Mesenchymal stem cell (in vitro differentiated cells and primary cell): ENCODE measurements around the gene KDELR3. TPM values are rescaled to one million over a fixed set of nuclear protein-coding genes. Genes with fewer than 3 reads are reported as not detected.
A peak's percentile ranks its signal among the peaks of the same experiment; 100 is the strongest.

Experiments used
- DNase-seq: peaks from one replicate; pipeline ENCODE4 v3.0.0-alpha.2; 2013
- H2AFZ ChIP-seq: one replicate; pipeline ENCODE4 v1.6.1; 2013; ENCODE audit warnings: low read depth, mild to moderate bottlenecking, control low read depth, inconsistent platforms, low read length, moderate library complexity
- H2AK5ac ChIP-seq: 2 replicates; pipeline ENCODE4 v1.6.1; 2013; ENCODE audit warnings: low read length, moderate library complexity, mild to moderate bottlenecking, inconsistent platforms; ENCODE audit not compliant: severe bottlenecking
- H2BK120ac ChIP-seq: one replicate; pipeline ENCODE4 v1.6.1; 2013; ENCODE audit warnings: low read depth, mild to moderate bottlenecking, inconsistent platforms, low read length, moderate library complexity
- H2BK12ac ChIP-seq, 2 experiments: one replicate each; pipeline ENCODE4 v1.6.1; 2013; ENCODE audit warnings: inconsistent platforms in 2 of 2, low read length in 2 of 2, mild to moderate bottlenecking in 2 of 2, moderate library complexity in 2 of 2, control low read depth in 1 of 2
- H2BK15ac ChIP-seq: one replicate; pipeline ENCODE4 v1.6.1; 2013; ENCODE audit warnings: mild to moderate bottlenecking, low read depth, inconsistent platforms; ENCODE audit not compliant: poor library complexity, severe bottlenecking
- H2BK5ac ChIP-seq: 2 replicates; pipeline ENCODE4 v1.6.1; 2013; ENCODE audit warnings: low read depth, mild to moderate bottlenecking, low read length, control low read depth, inconsistent platforms; ENCODE audit not compliant: poor library complexity, severe bottlenecking
- H3K14ac ChIP-seq, 2 experiments: one replicate each; pipeline ENCODE4 v1.6.1; 2013; ENCODE audit warnings: inconsistent platforms in 2 of 2, low read length in 2 of 2, control low read depth in 1 of 2, mild to moderate bottlenecking in 1 of 2, moderate library complexity in 1 of 2
- H3K18ac ChIP-seq, 2 experiments: one replicate each; pipeline ENCODE4 v1.6.1; 2013; ENCODE audit warnings: inconsistent platforms in 2 of 2, low read length in 2 of 2, control low read depth in 1 of 2, low read depth in 1 of 2, mild to moderate bottlenecking in 1 of 2
- H3K23ac ChIP-seq, 2 experiments: one replicate each; pipeline ENCODE4 v1.6.1; 2013; ENCODE audit warnings: inconsistent platforms in 2 of 2, low read length in 2 of 2, mild to moderate bottlenecking in 2 of 2, moderate library complexity in 2 of 2, control low read depth in 1 of 2
- H3K27ac ChIP-seq: 2 replicates; pipeline ENCODE4 v1.5.1; 2013; ENCODE audit warnings: mild to moderate bottlenecking, moderate library complexity, low read length, control low read depth, inconsistent platforms; ENCODE audit not compliant: poor library complexity, severe bottlenecking
- H3K27me3 ChIP-seq, 2 experiments: 2 replicates each; pipeline versions ENCODE4 v1.6.1 to v1.7.0; 2013; ENCODE audit warnings: low read length in 2 of 2, mild to moderate bottlenecking in 2 of 2, moderate library complexity in 2 of 2, control low read depth in 1 of 2, inconsistent platforms in 1 of 2; ENCODE audit not compliant: control insufficient read depth in 1 of 2, insufficient read depth in 1 of 2
- H3K36me3 ChIP-seq, 2 experiments: 2 replicates each; pipeline versions ENCODE4 v1.6.1 to v1.7.0; 2013; ENCODE audit warnings: low read length in 2 of 2, control low read depth in 1 of 2, inconsistent platforms in 1 of 2, low read depth in 1 of 2, mild to moderate bottlenecking in 1 of 2; ENCODE audit not compliant: insufficient read depth in 2 of 2, control insufficient read depth in 1 of 2
- H3K4ac ChIP-seq, 2 experiments: one replicate each; pipeline ENCODE4 v1.6.1; 2013; ENCODE audit warnings: inconsistent platforms in 2 of 2, low read length in 2 of 2, mild to moderate bottlenecking in 2 of 2, moderate library complexity in 2 of 2, control low read depth in 1 of 2, low read depth in 1 of 2
- H3K4me1 ChIP-seq: 2 replicates; pipeline ENCODE4 v1.6.1; 2013; ENCODE audit warnings: low read depth, low read length, control low read depth; ENCODE audit not compliant: control insufficient read depth, insufficient read depth
- H3K4me2 ChIP-seq: 2 replicates; pipeline ENCODE4 v1.6.1; 2013; ENCODE audit warnings: low read length, mild to moderate bottlenecking, inconsistent platforms; ENCODE audit not compliant: poor library complexity, severe bottlenecking
- H3K4me3 ChIP-seq, 2 experiments: 2 replicates each; pipeline versions ENCODE4 v1.5.1 to v1.7.0; 2013; ENCODE audit warnings: low read length in 2 of 2, mild to moderate bottlenecking in 2 of 2, control low read depth in 1 of 2, low read depth in 1 of 2; ENCODE audit not compliant: insufficient read depth in 1 of 2
- H3K79me1 ChIP-seq: replicated peaks from 2 replicates; pipeline ENCODE4 v1.6.1; 2013; ENCODE audit warnings: mild to moderate bottlenecking, control low read depth, low read length, inconsistent platforms; ENCODE audit not compliant: poor library complexity, severe bottlenecking
- H3K9ac ChIP-seq: 2 replicates; pipeline ENCODE4 v1.7.0; 2013; ENCODE audit warnings: mild to moderate bottlenecking, low read length, moderate library complexity
- H3K9me3 ChIP-seq: 2 replicates; pipeline ENCODE4 v1.7.0; 2013; ENCODE audit warnings: mild to moderate bottlenecking, low read length; ENCODE audit not compliant: control insufficient read depth
- H4K8ac ChIP-seq: one replicate; pipeline ENCODE4 v1.6.1; 2013; ENCODE audit warnings: inconsistent platforms, mild to moderate bottlenecking, low read length, moderate library complexity
- H4K91ac ChIP-seq: one replicate; pipeline ENCODE4 v1.6.1; 2013; ENCODE audit warnings: mild to moderate bottlenecking, low read length, inconsistent platforms
- WGBS: methylation state at CpG from one replicate; pipeline ENCODE4 v1.1.7; 2013; ENCODE audit warnings: mixed read lengths; 5-methylcytosine and 5-hydroxymethylcytosine counted together
- polyA plus RNA-seq, 2 experiments: library from polyadenylated mRNA; stranded (reverse); fragments of 200-250 nt; gene quantifications; one replicate each; pipeline ENCODE4 v1.2.3, GENCODE V29; 2013

Gene KDELR3
- polyA plus RNA-seq (2013, experiment 1 of 2): 167 TPM
- 172 TPM for polyA plus RNA-seq (2013, experiment 2 of 2)

- Histone ChIP-seq H3K4me2 (peak within 1 kb of the TSS; percentile 97), H3K23ac (peak within 1 kb of the TSS; percentile 27 to 81), H2BK120ac (peak within 1 kb of the TSS; percentile 95), H3K9ac (peak within 1 kb of the TSS; percentile 94), H2BK15ac (peak within 1 kb of the TSS; percentile 65), H3K27ac (no peak within 1 kb of the TSS), H4K8ac (peak within 1 kb of the TSS; percentile 99), H3K27me3 (peaks cover 0 to 17% of the 10 kb centered on the region in 2 experiments), H2AK5ac (peak within 1 kb of the TSS; percentile 60), H3K18ac (peak within 1 kb of the TSS; percentile 99 to 100), H2BK12ac (peak within 1 kb of the TSS; percentile 31 to 73), H3K4me1 (peaks cover 28% of the 10 kb centered on the region), H3K9me3 (no peaks in the 10 kb centered on the region), H3K36me3 (peaks cover 11 to 13% of the 10 kb centered on the region in 2 experiments), H3K4me3 (peak within 1 kb of the TSS; percentile 75 to 88), H3K14ac (peak within 1 kb of the TSS in 1 of 2 experiments; percentile 99), H3K79me1 (peaks cover 25% of the 10 kb centered on the region), H4K91ac (peak within 1 kb of the TSS; percentile 99), H2AFZ (peak within 1 kb of the TSS; percentile 85), H3K4ac (peak within 1 kb of the TSS; percentile 97 to 100), H2BK5ac (no peak within 1 kb of the TSS)
- DNase-seq: peak; percentile 71
- under 1% methylated on average over 43 of the region's 53 CpGs for WGBS
Observed at GRCh38 chr22:38467904-38468442, at the start of gene KDELR3. TSS of gene KDELR3 (plus strand) at chr22:38468096. CDS start at chr22:38468234, 138 bp downstream.

GRCh38 chr22:38418589-38418988 is 49.3 kb upstream of the KDELR3 start:
- H2BK15ac ChIP-seq: no peak overlapping the region

GRCh38 chr22:38419121-38419857 is 48.6 kb upstream of the KDELR3 start:
- H2BK120ac ChIP-seq: no peak overlapping the region

More at GRCh38 chr22:38418589-38418988, 49.3 kb upstream of the KDELR3 start:
- H2BK5ac ChIP-seq: no peak overlapping the region
- peaks cover 0 to 30% of the 10 kb centered on the region in 2 experiments for H3K27me3 ChIP-seq
- H3K9me3 ChIP-seq: no peaks in the 10 kb centered on the region
- no peak overlapping the region for H4K91ac ChIP-seq
- H4K8ac ChIP-seq: no peak overlapping the region
- H3K9ac ChIP-seq: no peak overlapping the region
- peaks cover 14% of the 10 kb centered on the region for H3K4me1 ChIP-seq
- no peak overlapping the region for H3K27ac ChIP-seq
- H3K4ac ChIP-seq: no peak overlapping the region
- no peak overlapping the region for H3K4me2 ChIP-seq
- no peak overlapping the region for H3K23ac ChIP-seq
- DNase-seq: no peak
- H3K36me3 ChIP-seq: no peaks in the 10 kb centered on the region
- WGBS: 91% methylated on average over 14 of the region's 14 CpGs
- no peak overlapping the region for H3K14ac ChIP-seq
- H2AFZ ChIP-seq: no peak overlapping the region
- H3K79me1 ChIP-seq: no peaks in the 10 kb centered on the region
- no peak overlapping the region for H2BK120ac ChIP-seq
- H3K4me3 ChIP-seq: no peak overlapping the region
- no peak overlapping the region for H3K18ac ChIP-seq
- no peak overlapping the region for H2AK5ac ChIP-seq
- no peak overlapping the region for H2BK12ac ChIP-seq

GRCh38 chr22:38419858-38420160 is 48.1 kb upstream of the KDELR3 start:
- Histone ChIP-seq H2BK5ac (no peak overlapping the region), H2AK5ac (no peak overlapping the region), H2BK15ac (no peak overlapping the region), H3K4ac (no peak overlapping the region), H2AFZ (no peak overlapping the region), H3K23ac (no peak overlapping the region), H2BK12ac (no peak overlapping the region), H3K36me3 (no peaks in the 10 kb centered on the region), H3K27me3 (peaks cover 0 to 30% of the 10 kb centered on the region in 2 experiments), H3K14ac (no peak overlapping the region), H3K4me2 (no peak overlapping the region), H2BK120ac (no peak overlapping the region), H4K8ac (no peak overlapping the region), H3K18ac (no peak overlapping the region), H3K9ac (no peak overlapping the region), H4K91ac (no peak overlapping the region), H3K4me1 (peaks cover 19% of the 10 kb centered on the region), H3K79me1 (no peaks in the 10 kb centered on the region), H3K9me3 (no peaks in the 10 kb centered on the region), H3K4me3 (no peak overlapping the region), H3K27ac (no peak overlapping the region)
- DNase-seq: no peak
- 81% methylated on average over 7 of the region's 8 CpGs for WGBS

More at GRCh38 chr22:38419121-38419857, 48.6 kb upstream of the KDELR3 start:
- peaks cover 15% of the 10 kb centered on the region for H3K4me1 ChIP-seq
- no peak overlapping the region for H3K18ac ChIP-seq
- no peak overlapping the region for H2AK5ac ChIP-seq
- peak overlapping the region; percentile 20 for H4K91ac ChIP-seq
- no peaks in the 10 kb centered on the region for H3K9me3 ChIP-seq
- no peak overlapping the region for H3K4ac ChIP-seq
- no peaks in the 10 kb centered on the region for H3K36me3 ChIP-seq
- H3K79me1 ChIP-seq: no peaks in the 10 kb centered on the region
- no peak overlapping the region for H3K23ac ChIP-seq
- no peak overlapping the region for H2BK15ac ChIP-seq
- H3K27me3 ChIP-seq: peaks cover 0 to 30% of the 10 kb centered on the region in 2 experiments
- no peak overlapping the region for H2BK5ac ChIP-seq
- no peak overlapping the region for H3K4me2 ChIP-seq
- H4K8ac ChIP-seq: no peak overlapping the region
- H3K9ac ChIP-seq: no peak overlapping the region
- H2AFZ ChIP-seq: no peak overlapping the region
- H3K27ac ChIP-seq: no peak overlapping the region
- WGBS: 84% methylated on average over 14 of the region's 14 CpGs
- no peak overlapping the region for H3K4me3 ChIP-seq
- no peak for DNase-seq
- H2BK12ac ChIP-seq: no peak overlapping the region
- no peak overlapping the region for H3K14ac ChIP-seq
